Measurements from ENCODE around the gene PTPN3.

PTPN3 gene

DNA sequence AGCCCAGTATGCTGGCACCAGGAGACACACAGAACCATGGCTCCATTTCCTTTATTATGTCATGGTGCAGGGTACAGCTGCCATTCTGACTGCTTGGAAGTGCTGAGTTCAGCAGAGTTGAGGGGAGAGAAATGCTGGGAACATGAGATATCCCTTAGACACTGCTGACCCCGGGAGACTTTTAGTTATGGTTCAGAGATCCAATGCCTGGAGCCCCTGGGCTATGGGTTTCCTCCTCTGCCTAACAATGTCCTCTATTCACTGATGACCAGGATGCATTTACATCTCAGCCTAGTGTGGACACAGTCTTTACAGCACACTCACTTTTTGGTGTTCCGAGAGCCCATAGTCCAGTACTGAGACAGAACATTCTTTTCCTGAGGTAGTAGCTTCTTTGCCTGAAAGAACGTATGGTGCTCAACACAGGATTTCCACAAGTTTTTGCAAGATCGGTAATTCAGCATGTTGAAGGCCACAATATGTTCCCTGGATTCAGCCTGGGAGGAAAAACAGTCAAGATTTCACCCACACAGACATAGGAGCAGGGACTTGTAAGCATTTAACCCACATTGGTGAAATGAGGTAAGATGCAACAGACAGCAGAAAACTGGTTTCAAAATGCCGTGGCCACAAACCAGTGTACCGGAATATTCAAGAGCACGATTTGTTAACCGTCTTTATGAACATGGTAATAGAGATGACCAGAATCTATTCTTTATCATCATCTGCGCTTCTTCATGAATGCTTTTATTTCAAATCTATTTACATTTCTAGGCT, 71.3 kb downstream of the PTPN3 start:
- DNase-seq (ENCODE audit: low read depth), result no peak

DNA sequence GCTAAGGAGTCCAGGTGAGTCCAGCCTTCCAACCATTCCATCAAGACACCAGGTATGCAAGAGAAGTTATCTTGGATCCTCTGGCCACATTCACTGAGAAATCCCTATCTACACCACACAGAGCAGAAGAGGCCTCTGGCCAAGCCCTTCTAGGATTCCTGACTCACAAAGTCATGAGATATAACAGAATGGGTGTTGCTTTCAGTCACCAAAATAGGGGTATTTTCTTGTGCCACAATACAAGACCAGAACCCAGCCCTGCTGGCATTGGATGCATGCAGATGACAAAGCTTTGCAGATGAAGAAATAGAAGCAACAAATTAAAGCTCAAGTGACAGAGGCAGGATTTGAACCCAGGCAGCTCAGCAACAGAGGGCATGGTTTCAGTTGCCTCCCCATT, 73.5 kb downstream of the PTPN3 start:
- no peak for DNase-seq (ENCODE audit: low read depth)

- DNase-seq (ENCODE audit: low read depth), result no peak
Measured at GRCh38 chr9:109423877-109424276, 74.2 kb downstream of the PTPN3 start.

GRCh38 chr9:109422641-109423040, 75.5 kb downstream of the PTPN3 start:
- DNase-seq (ENCODE audit: low read depth), result no peak

GRCh38 chr9:109421026-109421970, 76.8 kb downstream of the PTPN3 start:
- DNase-seq (ENCODE audit: low read depth), result no peak

DNA sequence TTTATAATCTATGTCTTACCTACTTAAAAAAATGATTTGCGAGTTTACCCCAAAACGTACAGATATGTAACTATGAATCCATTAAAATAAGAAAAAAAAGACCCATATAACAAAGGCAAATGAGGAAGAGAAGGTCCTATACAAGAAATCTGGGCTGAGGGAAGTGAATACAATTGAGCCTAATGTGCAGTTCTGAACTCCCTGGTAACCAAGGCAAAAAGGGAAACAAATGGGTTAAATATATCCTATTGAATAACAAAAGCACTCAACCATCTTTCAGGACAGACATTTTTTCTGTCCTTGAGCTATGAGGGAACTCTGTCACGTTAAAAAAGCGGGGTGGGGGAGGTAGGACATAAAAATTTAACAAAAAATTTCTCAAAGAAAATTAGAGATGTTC, 78.6 kb downstream of the PTPN3 start:
- DNase-seq (ENCODE audit: low read depth), result no peak

DNA sequence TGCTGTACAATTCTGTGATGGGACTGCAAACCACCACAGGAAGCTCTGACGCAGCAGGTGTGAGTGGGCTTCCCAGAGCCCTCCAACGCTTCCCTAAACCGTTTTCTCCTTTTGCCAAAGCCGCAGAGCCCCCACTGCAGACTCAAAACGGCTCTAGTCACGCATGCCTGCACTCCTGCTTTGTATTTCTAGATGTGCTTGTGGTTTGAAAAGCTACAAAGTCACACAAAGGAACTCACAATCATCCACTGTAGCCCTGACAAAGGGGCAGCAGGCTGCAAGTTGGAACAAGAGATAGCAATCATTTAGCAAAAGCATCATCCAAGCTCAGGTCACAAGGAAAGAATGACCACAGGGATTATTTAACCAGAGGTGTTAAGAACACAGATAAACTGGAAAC, 79.3 kb downstream of the PTPN3 start:
- DNase-seq (ENCODE audit: low read depth), result no peak

DNA sequence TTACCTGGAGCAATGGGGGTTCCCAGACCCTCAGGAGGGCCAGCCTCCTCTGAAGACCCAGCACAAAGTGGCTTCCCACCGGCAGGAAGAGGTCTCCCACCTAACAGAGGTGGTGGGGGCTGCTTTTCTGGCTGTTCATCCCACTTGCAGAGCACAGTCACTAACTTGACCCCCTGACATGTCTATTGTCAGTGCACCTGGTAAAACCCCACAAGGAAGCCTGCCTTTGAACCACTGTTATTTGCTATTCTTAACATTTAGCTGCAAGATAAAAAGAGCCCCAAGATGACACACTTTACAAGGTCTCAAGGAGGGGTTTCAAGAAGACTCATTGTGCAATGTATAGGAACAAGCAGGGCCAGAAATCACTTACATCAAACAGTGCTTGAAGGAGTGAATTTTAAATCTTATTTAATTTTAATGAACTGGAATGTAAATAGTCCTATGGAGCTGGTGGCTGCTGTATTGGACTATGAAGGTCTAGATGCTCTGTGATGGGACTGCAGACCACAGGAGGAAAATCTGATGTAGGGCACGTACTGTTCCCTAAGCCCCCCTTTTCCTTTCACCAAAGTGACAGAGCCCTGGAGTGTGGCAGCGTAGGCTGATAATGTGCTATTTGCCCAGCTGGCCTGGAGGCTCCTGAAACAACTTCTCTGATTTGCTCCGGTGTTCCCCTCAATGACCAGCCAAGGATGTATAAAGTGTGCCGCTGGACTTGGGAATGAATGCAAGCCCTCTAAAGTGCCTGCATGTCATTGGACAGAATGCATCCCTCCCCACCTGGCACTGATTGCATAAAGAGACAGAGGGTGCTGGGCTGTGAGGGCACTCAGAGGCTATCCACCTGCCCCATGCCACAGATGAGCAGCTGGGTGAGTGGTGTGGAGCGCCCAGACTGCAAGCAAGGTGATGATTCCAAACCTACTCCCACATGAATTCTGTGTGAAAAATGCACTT, 80.2 kb downstream of the PTPN3 start:
- DNase-seq (ENCODE audit: low read depth), result no peak

DNA sequence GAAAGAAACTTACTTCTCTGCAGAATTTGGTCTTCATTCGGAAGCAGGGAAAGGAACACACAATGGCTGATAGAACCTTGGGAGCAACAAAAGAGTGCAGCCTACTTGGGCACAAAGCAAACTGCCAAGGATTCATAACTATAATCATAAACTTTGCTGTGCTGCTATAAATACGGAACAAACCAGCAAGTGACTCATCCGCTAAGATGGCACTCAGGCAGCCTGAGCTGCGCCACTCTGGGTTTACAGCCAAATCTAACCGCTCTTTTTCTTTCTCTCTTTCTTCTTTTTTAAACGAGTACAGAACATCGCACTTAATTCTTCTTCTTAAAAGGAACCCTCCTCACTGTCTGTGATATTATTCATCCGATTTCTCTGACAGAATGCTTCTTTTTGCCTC, 81.1 kb downstream of the PTPN3 start:
- no peak for DNase-seq (ENCODE audit: low read depth)

GRCh38 chr9:109416135-109416706, 81.9 kb downstream of the PTPN3 start:
- DNase-seq (ENCODE audit: low read depth), result no peak

GRCh38 chr9:109414125-109414785, 83.9 kb downstream of the PTPN3 start:
- DNase-seq (ENCODE audit: low read depth), result no peak

DNA sequence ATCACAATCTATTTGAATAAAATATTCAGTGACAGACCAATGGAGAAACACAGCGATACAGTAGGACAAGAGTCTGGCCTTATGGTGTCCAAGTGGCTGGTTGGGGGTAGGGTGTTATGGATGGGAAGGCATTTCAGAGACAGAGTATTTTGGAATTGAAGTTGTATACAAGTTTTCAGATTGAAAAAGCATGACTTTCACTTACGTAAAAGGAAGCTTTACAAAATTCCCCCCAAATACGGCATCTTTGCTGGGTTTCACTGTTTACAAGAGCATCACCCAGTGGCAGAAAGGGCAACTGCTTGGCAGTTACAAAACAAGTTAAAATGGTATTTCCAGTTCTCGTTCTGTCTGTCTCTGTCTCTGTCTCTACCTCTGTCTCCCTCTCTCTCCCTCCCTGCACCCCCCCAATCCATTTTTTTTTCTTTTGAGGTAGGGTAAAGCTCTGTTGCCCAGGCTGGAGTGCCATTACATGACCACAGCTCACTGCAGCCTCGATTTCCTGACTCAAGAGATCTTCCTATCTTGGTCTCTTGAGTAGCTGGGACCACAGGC, 86.2 kb downstream of the PTPN3 start:
- DNase-seq (ENCODE audit: low read depth), result no peak

- DNase-seq (ENCODE audit: low read depth), result no peak
Measured at GRCh38 chr9:109411069-109411761, 86.9 kb downstream of the PTPN3 start.

DNA sequence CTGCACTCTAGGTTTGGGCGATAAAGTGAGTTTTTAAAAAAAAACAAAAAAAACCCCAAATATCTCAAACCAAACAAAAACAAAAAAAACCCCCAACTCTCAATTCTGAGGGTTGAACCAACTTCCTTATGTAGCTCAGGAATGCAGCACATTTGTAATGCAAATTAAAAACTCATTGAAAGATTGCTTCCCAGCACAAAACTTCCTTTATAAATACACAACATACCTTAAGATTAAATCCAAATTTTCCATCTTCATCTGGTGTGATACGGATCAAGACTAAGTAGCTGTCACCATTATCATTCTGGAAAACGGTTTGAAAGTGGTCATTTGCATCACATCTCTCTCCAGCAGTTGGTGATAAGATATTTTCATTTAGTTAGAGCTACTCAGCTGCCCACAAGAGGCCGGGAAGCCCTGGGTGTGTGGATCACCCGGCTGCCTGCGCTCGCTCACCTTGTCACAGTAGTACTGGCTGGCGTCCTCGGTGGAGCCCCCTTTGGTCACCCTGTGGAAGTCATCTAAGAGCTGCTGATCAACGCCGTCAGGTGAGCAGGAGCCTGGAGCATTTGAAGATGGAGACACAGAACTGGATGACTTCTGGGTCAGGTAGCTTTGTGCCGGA, 88.2 kb downstream of the PTPN3 start:
- no peak for DNase-seq (ENCODE audit: low read depth)

DNA sequence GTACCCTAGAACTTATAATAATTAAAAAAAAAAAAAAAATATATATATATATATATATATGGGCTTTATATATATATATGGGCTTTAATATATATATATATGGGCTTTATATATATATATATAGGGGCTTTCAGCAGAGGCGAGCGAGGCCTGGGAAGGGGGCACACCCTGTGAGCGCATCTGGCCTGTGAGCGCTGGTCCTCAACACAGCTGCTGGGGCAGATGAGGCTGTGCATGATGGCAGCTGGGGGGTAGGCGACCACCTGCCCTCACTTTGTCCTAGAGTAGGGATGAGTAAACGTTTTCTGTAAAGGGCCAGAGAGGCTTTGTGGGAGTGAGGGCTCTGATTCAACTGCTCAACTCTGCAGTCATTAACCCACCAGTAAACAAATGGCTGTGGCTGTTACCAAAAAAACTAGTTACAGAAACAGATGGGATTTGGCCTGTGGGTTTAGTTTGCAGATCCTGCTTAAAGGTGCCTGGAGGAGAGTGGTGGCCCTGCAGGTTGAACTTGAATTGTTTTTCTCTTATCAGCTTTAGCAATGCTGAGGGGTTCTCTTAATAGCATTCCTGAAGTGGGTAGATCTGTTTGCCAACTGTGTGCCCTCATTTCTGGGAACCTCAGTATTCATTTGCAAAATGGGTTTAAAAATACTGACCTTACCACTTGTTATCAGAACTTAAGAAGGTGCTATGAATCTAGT, 89.2 kb downstream of the PTPN3 start:
- no peak for DNase-seq (ENCODE audit: low read depth)

DNA sequence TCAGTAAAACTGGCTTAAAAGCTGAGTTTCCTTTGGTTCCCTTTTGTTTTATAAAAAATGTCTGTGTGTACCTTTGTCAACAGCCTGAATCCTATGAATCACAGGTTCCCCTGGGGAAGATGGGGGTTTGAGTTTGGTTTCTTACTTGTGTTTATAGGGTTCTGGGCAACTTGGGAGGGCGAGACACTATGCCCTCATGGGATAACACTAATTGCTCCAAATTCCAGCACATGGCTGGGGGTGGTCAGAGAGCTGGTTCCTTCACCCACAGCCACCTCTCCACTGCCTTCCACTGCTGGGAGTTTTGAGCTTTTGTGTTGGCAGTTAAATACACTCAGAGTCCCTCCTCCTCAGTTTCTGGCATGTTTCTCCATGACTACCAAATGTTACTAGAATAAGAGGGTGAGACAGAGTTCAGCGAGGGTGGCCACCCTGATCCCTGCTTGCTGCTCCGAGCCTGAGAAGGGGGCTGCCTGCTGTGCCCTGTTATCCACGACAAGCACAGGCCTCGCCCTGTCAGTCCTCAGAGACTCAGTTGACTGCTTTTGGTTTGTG, 94.3 kb downstream of the PTPN3 start:
- DNase-seq (ENCODE audit: low read depth), result no peak

DNA sequence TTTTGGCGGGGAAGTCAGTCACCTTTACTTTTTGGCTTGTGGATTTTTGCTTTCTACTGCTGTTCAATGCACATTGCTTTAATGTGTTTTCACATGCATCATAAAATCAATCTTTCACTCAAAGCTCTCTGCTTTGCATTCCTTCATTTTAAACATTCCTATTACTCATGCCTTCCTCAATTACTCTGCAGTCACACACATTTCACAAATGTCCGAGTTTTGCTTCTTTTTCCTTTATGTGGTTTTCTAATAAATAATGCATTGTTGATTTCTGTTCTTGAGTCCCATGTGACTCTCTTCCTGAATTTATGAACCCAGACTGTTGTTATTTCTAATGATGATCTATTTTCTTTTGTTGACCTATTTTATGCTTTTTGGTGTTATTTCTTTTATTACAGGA, 95.0 kb downstream of the PTPN3 start:
- no peak for DNase-seq (ENCODE audit: low read depth)

GRCh38 chr9:109401990-109402318, 96.2 kb downstream of the PTPN3 start:
- DNase-seq (ENCODE audit: low read depth), result no peak

All from activated gamma-delta T cell treated with anti-CD3 and anti-CD28 coated beads, Interleukin-2, amount 50 U/mL, for 16 hours (primary cell).